Ishikawa (cell line): ENCODE data around the gene WDR41.

Source experiments
- CEBPB ChIP-seq: IDR thresholded peaks from 2 replicates; pipeline ENCODE4 v1.6.1; 2012
- CREB1 ChIP-seq: IDR thresholded peaks from 2 replicates; pipeline ENCODE4 v1.6.1; 2012; ENCODE audit warnings: low read depth
- EGR1 ChIP-seq: IDR thresholded peaks from 2 replicates; pipeline ENCODE4 v1.6.1; 2012
- EP300 ChIP-seq: IDR thresholded peaks from 2 replicates; pipeline ENCODE4 v1.6.1; 2012; ENCODE audit warnings: borderline replicate concordance
- FOXM1 ChIP-seq: IDR thresholded peaks from 2 replicates; pipeline ENCODE4 v1.6.1; 2012; ENCODE audit warnings: low read depth, borderline replicate concordance
- MAX ChIP-seq: IDR thresholded peaks from 2 replicates; pipeline ENCODE4 v1.6.1; 2012
- NFIC ChIP-seq: IDR thresholded peaks from 2 replicates; pipeline ENCODE4 v1.6.1; 2012
- RAD21 ChIP-seq: IDR thresholded peaks from 2 replicates; pipeline ENCODE4 v1.6.1; 2012; ENCODE audit warnings: low read depth
- TAF1 ChIP-seq: IDR thresholded peaks from 2 replicates; pipeline ENCODE4 v1.6.1; 2012; ENCODE audit warnings: low read depth, mild to moderate bottlenecking
- YY1 ChIP-seq: IDR thresholded peaks from 2 replicates; pipeline ENCODE4 v1.6.1; 2012; ENCODE audit warnings: low read depth
- TF ChIP-seq, protein P1 (sequence below): IDR thresholded peaks from 2 replicates; pipeline ENCODE4 v1.6.1; 2012; ENCODE audit warnings: low read depth, mild to moderate bottlenecking
- TF ChIP-seq, protein P2 (sequence below): IDR thresholded peaks from 2 replicates; pipeline ENCODE4 v1.6.1; 2012

DNA sequence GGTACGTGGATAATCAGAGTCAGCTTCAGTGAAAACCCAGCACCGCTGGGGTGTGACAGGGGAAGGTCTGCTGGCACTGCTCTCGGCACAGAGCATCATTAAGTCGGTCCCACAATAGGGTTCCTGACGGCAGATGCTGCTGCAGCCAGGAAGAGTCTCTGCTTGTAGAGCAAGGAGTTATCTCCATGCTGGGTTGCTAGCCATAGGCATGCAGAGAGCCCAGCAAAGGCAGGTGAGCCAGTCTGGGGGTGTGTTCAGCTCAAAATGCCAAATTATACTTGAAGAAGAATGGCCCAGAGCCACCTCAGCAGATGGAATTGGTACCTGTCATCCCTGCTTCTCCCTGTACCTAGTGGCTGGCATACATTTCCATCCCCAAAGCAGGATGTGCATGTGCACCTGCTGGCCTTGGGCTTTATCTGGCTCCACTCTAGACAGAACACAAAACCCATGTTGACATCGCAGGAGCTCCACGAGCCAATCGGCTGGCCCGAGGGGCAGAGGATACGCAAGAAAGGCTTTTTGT, 100.8 kb downstream of the WDR41 start:
- TF ChIP-seq YY1: no peak
- TF ChIP-seq, protein P1, sequence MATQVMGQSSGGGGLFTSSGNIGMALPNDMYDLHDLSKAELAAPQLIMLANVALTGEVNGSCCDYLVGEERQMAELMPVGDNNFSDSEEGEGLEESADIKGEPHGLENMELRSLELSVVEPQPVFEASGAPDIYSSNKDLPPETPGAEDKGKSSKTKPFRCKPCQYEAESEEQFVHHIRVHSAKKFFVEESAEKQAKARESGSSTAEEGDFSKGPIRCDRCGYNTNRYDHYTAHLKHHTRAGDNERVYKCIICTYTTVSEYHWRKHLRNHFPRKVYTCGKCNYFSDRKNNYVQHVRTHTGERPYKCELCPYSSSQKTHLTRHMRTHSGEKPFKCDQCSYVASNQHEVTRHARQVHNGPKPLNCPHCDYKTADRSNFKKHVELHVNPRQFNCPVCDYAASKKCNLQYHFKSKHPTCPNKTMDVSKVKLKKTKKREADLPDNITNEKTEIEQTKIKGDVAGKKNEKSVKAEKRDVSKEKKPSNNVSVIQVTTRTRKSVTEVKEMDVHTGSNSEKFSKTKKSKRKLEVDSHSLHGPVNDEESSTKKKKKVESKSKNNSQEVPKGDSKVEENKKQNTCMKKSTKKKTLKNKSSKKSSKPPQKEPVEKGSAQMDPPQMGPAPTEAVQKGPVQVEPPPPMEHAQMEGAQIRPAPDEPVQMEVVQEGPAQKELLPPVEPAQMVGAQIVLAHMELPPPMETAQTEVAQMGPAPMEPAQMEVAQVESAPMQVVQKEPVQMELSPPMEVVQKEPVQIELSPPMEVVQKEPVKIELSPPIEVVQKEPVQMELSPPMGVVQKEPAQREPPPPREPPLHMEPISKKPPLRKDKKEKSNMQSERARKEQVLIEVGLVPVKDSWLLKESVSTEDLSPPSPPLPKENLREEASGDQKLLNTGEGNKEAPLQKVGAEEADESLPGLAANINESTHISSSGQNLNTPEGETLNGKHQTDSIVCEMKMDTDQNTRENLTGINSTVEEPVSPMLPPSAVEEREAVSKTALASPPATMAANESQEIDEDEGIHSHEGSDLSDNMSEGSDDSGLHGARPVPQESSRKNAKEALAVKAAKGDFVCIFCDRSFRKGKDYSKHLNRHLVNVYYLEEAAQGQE: no peak
- TF ChIP-seq FOXM1: no peak
- no peak for TF ChIP-seq EGR1
- TF ChIP-seq CREB1: no peak
- TF ChIP-seq TAF1: no peak
- TF ChIP-seq, protein P2, sequence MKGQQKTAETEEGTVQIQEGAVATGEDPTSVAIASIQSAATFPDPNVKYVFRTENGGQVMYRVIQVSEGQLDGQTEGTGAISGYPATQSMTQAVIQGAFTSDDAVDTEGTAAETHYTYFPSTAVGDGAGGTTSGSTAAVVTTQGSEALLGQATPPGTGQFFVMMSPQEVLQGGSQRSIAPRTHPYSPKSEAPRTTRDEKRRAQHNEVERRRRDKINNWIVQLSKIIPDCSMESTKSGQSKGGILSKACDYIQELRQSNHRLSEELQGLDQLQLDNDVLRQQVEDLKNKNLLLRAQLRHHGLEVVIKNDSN: no peak
- no peak for TF ChIP-seq RAD21
- no peak for TF ChIP-seq EP300
- TF ChIP-seq CEBPB: no peak
- TF ChIP-seq NFIC: no peak
- TF ChIP-seq MAX: no peak
